ENCODE results near the gene INF2. TPM values are rescaled to one million over a fixed set of nuclear protein-coding genes. Genes with fewer than 3 reads are reported as not detected.

INF2 gene
- total and polyA plus RNA-seq, 4 donors, result 13.1 to 51.6 (median 25.5) TPM

DNA sequence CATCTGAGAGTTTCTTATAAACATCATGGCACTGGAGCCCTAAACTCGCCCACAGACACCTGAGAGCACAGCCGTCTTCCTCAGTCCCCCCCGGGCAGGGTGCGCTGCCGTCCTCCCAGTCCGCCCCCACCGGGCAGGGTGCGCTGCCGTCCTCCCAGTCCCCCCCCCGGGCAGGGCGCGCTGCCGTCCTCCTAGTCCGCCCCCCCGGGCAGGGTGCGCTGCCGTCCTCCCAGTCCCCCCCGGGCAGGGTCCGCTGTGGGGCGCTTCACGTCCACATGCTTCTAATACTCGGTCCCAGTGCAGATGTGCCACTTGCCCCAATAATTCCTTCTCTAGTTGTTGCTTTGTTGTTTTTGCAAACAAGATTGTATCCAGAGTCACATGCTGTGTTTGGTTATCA, 27.7 kb downstream of the INF2 start:
- 93% methylated on average over 22 of the region's 22 CpGs for WGBS
- TF ChIP-seq FOXA1 (IDR thresholded peaks at IDR 0.05) (no peak), NR2F2 (IDR thresholded peaks at IDR 0.05) (no peak), FOXA2 (IDR thresholded peaks at IDR 0.05) (no peak), RXRA (IDR thresholded peaks at IDR 0.05) (no peak), YY1 (IDR thresholded peaks at IDR 0.05) (no peak), SP1 (IDR thresholded peaks at IDR 0.05) (no peak), HNF4G (IDR thresholded peaks at IDR 0.05) (no peak)
- Histone ChIP-seq H3K27me3 (ENCODE audit: control insufficient read depth in 4 of 4, insufficient read depth in 4 of 4, low read length in 3 of 4) (no peaks in the 10 kb centered on the region), H3K36me3 (ENCODE audit: control insufficient read depth in 4 of 4, insufficient read depth in 3 of 4, low read depth in 1 of 4, low read length in 3 of 4) (peaks cover 9 to 44% (median 23%) of the 10 kb centered on the region in 4 donors), H3K4me1 (ENCODE audit: control insufficient read depth in 4 of 4, insufficient read depth in 4 of 4, low read length in 3 of 4) (peaks cover 0 to 7% (median 0%) of the 10 kb centered on the region in 4 donors), H3K27ac (ENCODE audit: low read depth in 1 of 2, low read length in 2 of 2) (no peak overlapping the region), H3K9ac (ENCODE audit: low read depth in 1 of 2, low read length in 2 of 2) (no peak overlapping the region), H3K4me3 (ENCODE audit: low read depth in 1 of 3, low read length in 3 of 3) (no peak overlapping the region), H3K9me3 (ENCODE audit: control insufficient read depth in 4 of 4, low read length in 3 of 4) (no peaks in the 10 kb centered on the region)
- DNase-seq (ENCODE audit: low spot score), result no peak

DNA sequence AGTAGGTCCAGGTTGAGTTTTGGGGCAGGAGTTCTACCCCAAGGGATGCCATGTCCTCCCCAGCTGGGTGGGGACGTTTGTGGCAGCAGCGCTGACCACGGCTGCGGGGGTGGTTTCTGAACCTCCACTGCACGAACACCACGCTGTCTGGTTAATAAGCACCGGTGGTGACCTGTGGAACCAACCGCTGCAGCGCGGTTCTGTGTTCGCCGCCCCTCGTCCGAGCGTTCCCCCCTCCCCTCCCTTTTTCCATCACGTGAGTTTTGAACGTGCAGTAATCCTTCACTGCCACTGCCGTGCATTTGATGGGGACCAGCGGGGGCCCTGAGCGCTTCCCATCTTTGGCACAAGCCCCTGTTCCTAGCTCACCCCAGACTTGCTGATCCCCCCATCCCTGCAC, 28.2 kb downstream of the INF2 start:
- no peaks in the 10 kb centered on the region for H3K9me3 ChIP-seq (ENCODE audit: control insufficient read depth in 4 of 4, low read length in 3 of 4)
- TF ChIP-seq FOXA2 (IDR thresholded peaks at IDR 0.05) (no peak), EGR1 (IDR thresholded peaks at IDR 0.05; ENCODE audit: low read depth in 2 of 2) (no peak), RAD21 (IDR thresholded peaks at IDR 0.05) (no peak)
- TF ChIP-seq, protein P1, sequence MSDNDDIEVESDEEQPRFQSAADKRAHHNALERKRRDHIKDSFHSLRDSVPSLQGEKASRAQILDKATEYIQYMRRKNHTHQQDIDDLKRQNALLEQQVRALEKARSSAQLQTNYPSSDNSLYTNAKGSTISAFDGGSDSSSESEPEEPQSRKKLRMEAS (IDR thresholded peaks at IDR 0.05), result no peak
- TF ChIP-seq, protein P2, sequence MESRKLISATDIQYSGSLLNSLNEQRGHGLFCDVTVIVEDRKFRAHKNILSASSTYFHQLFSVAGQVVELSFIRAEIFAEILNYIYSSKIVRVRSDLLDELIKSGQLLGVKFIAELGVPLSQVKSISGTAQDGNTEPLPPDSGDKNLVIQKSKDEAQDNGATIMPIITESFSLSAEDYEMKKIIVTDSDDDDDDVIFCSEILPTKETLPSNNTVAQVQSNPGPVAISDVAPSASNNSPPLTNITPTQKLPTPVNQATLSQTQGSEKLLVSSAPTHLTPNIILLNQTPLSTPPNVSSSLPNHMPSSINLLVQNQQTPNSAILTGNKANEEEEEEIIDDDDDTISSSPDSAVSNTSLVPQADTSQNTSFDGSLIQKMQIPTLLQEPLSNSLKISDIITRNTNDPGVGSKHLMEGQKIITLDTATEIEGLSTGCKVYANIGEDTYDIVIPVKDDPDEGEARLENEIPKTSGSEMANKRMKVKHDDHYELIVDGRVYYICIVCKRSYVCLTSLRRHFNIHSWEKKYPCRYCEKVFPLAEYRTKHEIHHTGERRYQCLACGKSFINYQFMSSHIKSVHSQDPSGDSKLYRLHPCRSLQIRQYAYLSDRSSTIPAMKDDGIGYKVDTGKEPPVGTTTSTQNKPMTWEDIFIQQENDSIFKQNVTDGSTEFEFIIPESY (IDR thresholded peaks at IDR 0.05), result no peak
- H3K9ac ChIP-seq (ENCODE audit: low read depth in 1 of 2, low read length in 2 of 2), result no peak overlapping the region
- peaks cover 0 to 7% (median 0%) of the 10 kb centered on the region in 4 donors for H3K4me1 ChIP-seq (ENCODE audit: control insufficient read depth in 4 of 4, insufficient read depth in 4 of 4, low read length in 3 of 4)
- peaks cover 8 to 38% (median 22%) of the 10 kb centered on the region in 4 donors for H3K36me3 ChIP-seq (ENCODE audit: control insufficient read depth in 4 of 4, insufficient read depth in 3 of 4, low read depth in 1 of 4, low read length in 3 of 4)
- no peak overlapping the region for H3K27ac ChIP-seq (ENCODE audit: low read depth in 1 of 2, low read length in 2 of 2)
- WGBS, result 87% methylated on average over 20 of the region's 20 CpGs
- DNase-seq (ENCODE audit: low spot score), result no peak
- no peak overlapping the region for H3K4me3 ChIP-seq (ENCODE audit: low read depth in 1 of 3, low read length in 3 of 3)
- no peaks in the 10 kb centered on the region for H3K27me3 ChIP-seq (ENCODE audit: control insufficient read depth in 4 of 4, insufficient read depth in 4 of 4, low read length in 3 of 4)

DNA sequence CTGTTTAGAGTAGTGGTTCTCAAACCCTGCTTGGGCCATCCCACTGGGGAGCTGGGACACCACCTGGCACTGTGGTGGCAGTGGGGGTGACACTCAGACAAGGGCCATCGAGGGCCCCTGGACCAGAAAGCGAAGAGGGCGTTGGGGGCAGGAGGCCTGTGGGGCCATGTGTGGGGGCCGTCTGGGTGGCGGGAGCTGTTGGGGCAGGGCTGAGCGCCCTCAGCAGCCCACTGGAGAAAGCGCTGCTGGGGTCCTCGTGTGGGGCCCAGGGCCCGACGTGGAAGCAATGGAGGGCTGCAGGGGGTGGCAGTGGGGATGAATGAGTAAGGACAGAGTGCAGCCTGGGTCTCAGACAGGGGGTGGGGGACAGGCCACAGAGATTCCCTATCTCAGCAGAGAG, 28.7 kb downstream of the INF2 start:
- 93% methylated on average over 10 of the region's 10 CpGs for WGBS
- DNase-seq (ENCODE audit: low spot score), result no peak
- H3K4me1 ChIP-seq (ENCODE audit: control insufficient read depth in 4 of 4, insufficient read depth in 4 of 4, low read length in 3 of 4), result peaks cover 0 to 8% (median under 1%) of the 10 kb centered on the region in 4 donors
- H3K4me3 ChIP-seq (ENCODE audit: low read depth in 1 of 3, low read length in 3 of 3), result no peak overlapping the region
- no peak overlapping the region for H3K27ac ChIP-seq (ENCODE audit: low read depth in 1 of 2, low read length in 2 of 2)
- H3K9ac ChIP-seq (ENCODE audit: low read depth in 1 of 2, low read length in 2 of 2), result no peak overlapping the region
- no peaks in the 10 kb centered on the region for H3K9me3 ChIP-seq (ENCODE audit: control insufficient read depth in 4 of 4, low read length in 3 of 4)
- peaks cover 7 to 34% (median 18%) of the 10 kb centered on the region in 4 donors for H3K36me3 ChIP-seq (ENCODE audit: control insufficient read depth in 4 of 4, insufficient read depth in 3 of 4, low read depth in 1 of 4, low read length in 3 of 4)
- TF ChIP-seq, protein P3, sequence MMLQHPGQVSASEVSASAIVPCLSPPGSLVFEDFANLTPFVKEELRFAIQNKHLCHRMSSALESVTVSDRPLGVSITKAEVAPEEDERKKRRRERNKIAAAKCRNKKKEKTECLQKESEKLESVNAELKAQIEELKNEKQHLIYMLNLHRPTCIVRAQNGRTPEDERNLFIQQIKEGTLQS (IDR thresholded peaks at IDR 0.05), result no peak
- TF ChIP-seq HNF4G (IDR thresholded peaks at IDR 0.05) (no peak), GABPA (IDR thresholded peaks at IDR 0.05 in 1 of 2, conservative IDR thresholded peaks at IDR 0.05 in 1 of 2) (no peak), SP1 (IDR thresholded peaks at IDR 0.05) (no peak), YY1 (IDR thresholded peaks at IDR 0.05) (no peak), FOXA1 (IDR thresholded peaks at IDR 0.05) (no peak), NR2F2 (IDR thresholded peaks at IDR 0.05) (no peak), FOXA2 (IDR thresholded peaks at IDR 0.05) (no peak), RAD21 (IDR thresholded peaks at IDR 0.05) (no peak), HNF4A (conservative IDR thresholded peaks at IDR 0.05) (no peak), JUND (IDR thresholded peaks at IDR 0.05) (no peak), EGR1 (IDR thresholded peaks at IDR 0.05; ENCODE audit: low read depth in 2 of 2) (no peak), RXRA (IDR thresholded peaks at IDR 0.05) (no peak)
- TF ChIP-seq, protein P2 (IDR thresholded peaks at IDR 0.05), result no peak
- TF ChIP-seq, protein P4, sequence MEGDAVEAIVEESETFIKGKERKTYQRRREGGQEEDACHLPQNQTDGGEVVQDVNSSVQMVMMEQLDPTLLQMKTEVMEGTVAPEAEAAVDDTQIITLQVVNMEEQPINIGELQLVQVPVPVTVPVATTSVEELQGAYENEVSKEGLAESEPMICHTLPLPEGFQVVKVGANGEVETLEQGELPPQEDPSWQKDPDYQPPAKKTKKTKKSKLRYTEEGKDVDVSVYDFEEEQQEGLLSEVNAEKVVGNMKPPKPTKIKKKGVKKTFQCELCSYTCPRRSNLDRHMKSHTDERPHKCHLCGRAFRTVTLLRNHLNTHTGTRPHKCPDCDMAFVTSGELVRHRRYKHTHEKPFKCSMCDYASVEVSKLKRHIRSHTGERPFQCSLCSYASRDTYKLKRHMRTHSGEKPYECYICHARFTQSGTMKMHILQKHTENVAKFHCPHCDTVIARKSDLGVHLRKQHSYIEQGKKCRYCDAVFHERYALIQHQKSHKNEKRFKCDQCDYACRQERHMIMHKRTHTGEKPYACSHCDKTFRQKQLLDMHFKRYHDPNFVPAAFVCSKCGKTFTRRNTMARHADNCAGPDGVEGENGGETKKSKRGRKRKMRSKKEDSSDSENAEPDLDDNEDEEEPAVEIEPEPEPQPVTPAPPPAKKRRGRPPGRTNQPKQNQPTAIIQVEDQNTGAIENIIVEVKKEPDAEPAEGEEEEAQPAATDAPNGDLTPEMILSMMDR (IDR thresholded peaks at IDR 0.05; ENCODE audit: low read depth, low read length, missing input control), result no peak
- TF ChIP-seq, protein P1 (IDR thresholded peaks at IDR 0.05), result no peak
- TF ChIP-seq, protein P5, sequence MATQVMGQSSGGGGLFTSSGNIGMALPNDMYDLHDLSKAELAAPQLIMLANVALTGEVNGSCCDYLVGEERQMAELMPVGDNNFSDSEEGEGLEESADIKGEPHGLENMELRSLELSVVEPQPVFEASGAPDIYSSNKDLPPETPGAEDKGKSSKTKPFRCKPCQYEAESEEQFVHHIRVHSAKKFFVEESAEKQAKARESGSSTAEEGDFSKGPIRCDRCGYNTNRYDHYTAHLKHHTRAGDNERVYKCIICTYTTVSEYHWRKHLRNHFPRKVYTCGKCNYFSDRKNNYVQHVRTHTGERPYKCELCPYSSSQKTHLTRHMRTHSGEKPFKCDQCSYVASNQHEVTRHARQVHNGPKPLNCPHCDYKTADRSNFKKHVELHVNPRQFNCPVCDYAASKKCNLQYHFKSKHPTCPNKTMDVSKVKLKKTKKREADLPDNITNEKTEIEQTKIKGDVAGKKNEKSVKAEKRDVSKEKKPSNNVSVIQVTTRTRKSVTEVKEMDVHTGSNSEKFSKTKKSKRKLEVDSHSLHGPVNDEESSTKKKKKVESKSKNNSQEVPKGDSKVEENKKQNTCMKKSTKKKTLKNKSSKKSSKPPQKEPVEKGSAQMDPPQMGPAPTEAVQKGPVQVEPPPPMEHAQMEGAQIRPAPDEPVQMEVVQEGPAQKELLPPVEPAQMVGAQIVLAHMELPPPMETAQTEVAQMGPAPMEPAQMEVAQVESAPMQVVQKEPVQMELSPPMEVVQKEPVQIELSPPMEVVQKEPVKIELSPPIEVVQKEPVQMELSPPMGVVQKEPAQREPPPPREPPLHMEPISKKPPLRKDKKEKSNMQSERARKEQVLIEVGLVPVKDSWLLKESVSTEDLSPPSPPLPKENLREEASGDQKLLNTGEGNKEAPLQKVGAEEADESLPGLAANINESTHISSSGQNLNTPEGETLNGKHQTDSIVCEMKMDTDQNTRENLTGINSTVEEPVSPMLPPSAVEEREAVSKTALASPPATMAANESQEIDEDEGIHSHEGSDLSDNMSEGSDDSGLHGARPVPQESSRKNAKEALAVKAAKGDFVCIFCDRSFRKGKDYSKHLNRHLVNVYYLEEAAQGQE (IDR thresholded peaks at IDR 0.05), result no peak
- no peaks in the 10 kb centered on the region for H3K27me3 ChIP-seq (ENCODE audit: control insufficient read depth in 4 of 4, insufficient read depth in 4 of 4, low read length in 3 of 4)
